GM12865 (cell line): ENCODE results near the gene CIDEB.

Source experiments
- DNase-seq: peaks from one replicate; pipeline ENCODE4 v3.0.0; 2010; ENCODE audit warnings: low read depth
- H3K4me3 ChIP-seq: 2 replicates; pipeline ENCODE4 v1.5.1; 2011; ENCODE audit warnings: mild to moderate bottlenecking, low read depth, low read length, control low read depth
- CTCF ChIP-seq: IDR thresholded peaks from 2 replicates; pipeline ENCODE4 v1.5.1; 2011; ENCODE audit warnings: low read length, control low read depth, low read depth, inconsistent platforms; ENCODE audit not compliant: insufficient read depth; ENCODE audit errors: missing control alignments

CIDEB gene

GRCh38 chr14:24312736-24313507 is 5.1 kb upstream of the CIDEB start:
- no peak for TF ChIP-seq CTCF
- no peak overlapping the region for H3K4me3 ChIP-seq
- peak; percentile 45 for DNase-seq

- DNase-seq, result no peak
- H3K4me3 ChIP-seq, result peak overlapping the region; percentile 60
- no peak for TF ChIP-seq CTCF
Observed at GRCh38 chr14:24311837-24312615, 4.2 kb upstream of the CIDEB start.

- peak; percentile 41 for TF ChIP-seq CTCF
- DNase-seq, result peak; percentile 87
- peak within 1 kb of the TSS; percentile 60 for H3K4me3 ChIP-seq
Observed at GRCh38 chr14:24310646-24311604, 3.1 kb upstream of the CIDEB start, which contains the start of gene LTB4R. Gene LTB4R (plus strand): TSS chr14:24311502. CDS start chr14:24315652, 4,150 bp downstream.

GRCh38 chr14:24310265-24310645 is 2.5 kb upstream of the CIDEB start:
- H3K4me3 ChIP-seq, result peak overlapping the region; percentile 60
- no peak for DNase-seq
- TF ChIP-seq CTCF, result no peak

- no peak for DNase-seq
- peak within 1 kb of the TSS; percentile 60 for H3K4me3 ChIP-seq
- no peak for TF ChIP-seq CTCF
Observed at GRCh38 chr14:24309538-24310264, 1.9 kb upstream of the CIDEB start, which contains the start of gene LTB4R2. Gene LTB4R2 (plus strand): TSS chr14:24310140. CDS start chr14:24310665, 525 bp downstream.

- no peak for DNase-seq
- TF ChIP-seq CTCF, result no peak
- H3K4me3 ChIP-seq, result no peak overlapping the region
Observed at GRCh38 chr14:24308342-24309124, 756 bp upstream of the CIDEB start.
